Loucy (cell line): ENCODE results near the gene ADM.

Source experiments
- H2AFZ ChIP-seq: fragments of 200-600 bp; sonication (generic); 2 replicates; pipeline ENCODE4 v1.6.0; 2016; ENCODE audit warnings: antibody characterized with exemption, mild to moderate bottlenecking, low read length, moderate library complexity
- H3F3A ChIP-seq: fragments of 200-600 bp; 2 replicates; pipeline ENCODE4 v1.6.0; 2016; ENCODE audit warnings: antibody characterized with exemption, low read depth, mild to moderate bottlenecking
- H3K27me3 ChIP-seq: fragments of 200-600 bp; sonication (generic); 2 replicates; pipeline ENCODE4 v1.6.1; 2014; ENCODE audit warnings: low read length, mild to moderate bottlenecking; ENCODE audit not compliant: insufficient read depth, poor library complexity, severe bottlenecking
- H3K36me3 ChIP-seq: fragments of 200-600 bp; sonication (generic); 2 replicates; pipeline ENCODE4 v1.6.1; 2016; ENCODE audit warnings: low read length; ENCODE audit not compliant: insufficient read depth
- H3K4me1 ChIP-seq: fragments of 200-600 bp; sonication (generic); 2 replicates; pipeline ENCODE4 v1.5.1; 2014; ENCODE audit warnings: low read length, mild to moderate bottlenecking; ENCODE audit not compliant: insufficient read depth, poor library complexity, severe bottlenecking
- H3K4me2 ChIP-seq: fragments of 200-600 bp; sonication (generic); 2 replicates; pipeline ENCODE4 v1.6.0; 2014; ENCODE audit warnings: antibody characterized with exemption, low read length, low read depth, mild to moderate bottlenecking; ENCODE audit not compliant: poor library complexity, severe bottlenecking
- H3K4me3 ChIP-seq: fragments of 200-600 bp; sonication (generic); 2 replicates; pipeline ENCODE4 v1.5.1; 2014; ENCODE audit warnings: low read length, mild to moderate bottlenecking, mixed read lengths; ENCODE audit not compliant: poor library complexity, severe bottlenecking
- H3K79me2 ChIP-seq: fragments of 200-600 bp; sonication (generic); 2 replicates; pipeline ENCODE4 v1.6.1; 2014; ENCODE audit warnings: low read length; ENCODE audit not compliant: insufficient read depth
- H3K9ac ChIP-seq: fragments of 200-600 bp; sonication (generic); 2 replicates; pipeline ENCODE4 v1.6.0; 2014; ENCODE audit warnings: mild to moderate bottlenecking, low read depth, low read length, moderate library complexity; ENCODE audit not compliant: poor library complexity, severe bottlenecking
- H3K9me2 ChIP-seq: fragments of 200-600 bp; sonication (generic); replicated peaks from 2 replicates; pipeline ENCODE4 v1.6.1; 2016; ENCODE audit warnings: low read depth, low read length, mixed read lengths
- H3K9me3 ChIP-seq: fragments of 200-600 bp; sonication (generic); 2 replicates; pipeline ENCODE4 v1.6.1; 2014; ENCODE audit warnings: mild to moderate bottlenecking, antibody characterized with exemption, low read length, low read depth; ENCODE audit not compliant: insufficient read depth
- H4K20me1 ChIP-seq: fragments of 200-600 bp; sonication (generic); 2 replicates; pipeline ENCODE4 v1.6.0; 2014; ENCODE audit warnings: antibody characterized with exemption, low read length, mild to moderate bottlenecking; ENCODE audit not compliant: insufficient read depth, poor library complexity, severe bottlenecking
- CTCF ChIP-seq: fragments of 200-600 bp; sonication (generic); conservative IDR thresholded peaks from 2 replicates; pipeline ENCODE4 v1.5.1; 2014; ENCODE audit warnings: mild to moderate bottlenecking, antibody characterized with exemption, low read length
- EZH2phosphoT487 ChIP-seq: fragments of 200-600 bp; IDR thresholded peaks from 2 replicates; pipeline ENCODE4 v1.6.1; 2018; ENCODE audit warnings: antibody characterized with exemption, mild to moderate bottlenecking, moderate library complexity, borderline replicate concordance

Gene ADM

GRCh38 chr11:10314199-10315072 is 9.6 kb downstream of the ADM start:
- Histone ChIP-seq H3K4me3 (no peak overlapping the region), H3F3A (no peaks in the 10 kb centered on the region), H3K9me2 (no peaks in the 10 kb centered on the region), H3K4me1 (peaks cover 41% of the 10 kb centered on the region), H3K9me3 (no peaks in the 10 kb centered on the region), H3K4me2 (peak overlapping the region; percentile 30), H2AFZ (peak overlapping the region; percentile 47), H3K27me3 (no peaks in the 10 kb centered on the region), H4K20me1 (no peaks in the 10 kb centered on the region), H3K9ac (peak overlapping the region; percentile 40), H3K36me3 (no peaks in the 10 kb centered on the region), H3K79me2 (peaks cover 7% of the 10 kb centered on the region; the same call in 1 of the 2 replicates)
- no peak for TF ChIP-seq CTCF
- TF ChIP-seq EZH2phosphoT487: no peak

GRCh38 chr11:10315083-10315482 is 10.2 kb downstream of the ADM start:
- H3K36me3 ChIP-seq: no peaks in the 10 kb centered on the region
- peaks cover 40% of the 10 kb centered on the region for H3K4me1 ChIP-seq
- H3K9ac ChIP-seq: no peak overlapping the region
- peak overlapping the region; percentile 30 for H3K4me2 ChIP-seq
- no peaks in the 10 kb centered on the region for H3K9me3 ChIP-seq
- no peaks in the 10 kb centered on the region for H4K20me1 ChIP-seq
- TF ChIP-seq CTCF: no peak
- no peak for TF ChIP-seq EZH2phosphoT487
- no peak overlapping the region for H2AFZ ChIP-seq
- no peaks in the 10 kb centered on the region for H3K9me2 ChIP-seq
- no peaks in the 10 kb centered on the region for H3F3A ChIP-seq
- H3K79me2 ChIP-seq: peaks cover under 1% of the 10 kb centered on the region; the same call in 1 of the 2 replicates
- no peaks in the 10 kb centered on the region for H3K27me3 ChIP-seq
- H3K4me3 ChIP-seq: no peak overlapping the region

GRCh38 chr11:10317151-10317755 is 12.4 kb downstream of the ADM start:
- Histone ChIP-seq H4K20me1 (no peaks in the 10 kb centered on the region), H3K36me3 (no peaks in the 10 kb centered on the region), H3K9ac (no peak overlapping the region), H3K4me3 (no peak overlapping the region), H3K27me3 (no peaks in the 10 kb centered on the region), H2AFZ (peak overlapping the region; percentile 31; the same call in 1 of the 2 replicates), H3K9me2 (no peaks in the 10 kb centered on the region), H3F3A (no peaks in the 10 kb centered on the region), H3K4me2 (no peak overlapping the region), H3K9me3 (no peaks in the 10 kb centered on the region), H3K79me2 (no peaks in the 10 kb centered on the region), H3K4me1 (peaks cover 41% of the 10 kb centered on the region)
- TF ChIP-seq EZH2phosphoT487: no peak
- TF ChIP-seq CTCF: no peak
